Ovary (tissue), 3 donors: ENCODE measurements around the gene HSPBP1.

ENCODE experiments used
- CTCF ChIP-seq, 3 donors: fragments of 450-650 bp in 2 of 3; fragments of 200-600 bp in 1 of 3; IDR thresholded peaks; one replicate each; pipeline versions ENCODE4 v1.5.1 to v1.8.0; 2016 to 2022; ENCODE audit warnings: antibody characterized with exemption in 3 of 3, mild to moderate bottlenecking in 1 of 3
- POLR2A ChIP-seq: fragments of 450-650 bp; IDR thresholded peaks from one replicate; pipeline ENCODE4 v1.6.1; 2017; ENCODE audit warnings: antibody characterized with exemption, mild to moderate bottlenecking, moderate library complexity
- donor health status: DM: no; HTN: no; CAD: no.

GRCh38 chr19:55303477-55303876, 23.6 kb upstream of the HSPBP1 start:
- TF ChIP-seq CTCF (IDR thresholded peaks at IDR 0.05) = no peak
- TF ChIP-seq POLR2A = no peak
